ENCODE measurements around the gene LYZL1.
"Not testable (repeated sequence)": the region's sequence is repeated elsewhere in the genome, so short reads cannot be mapped to it uniquely, and the experiment has no call there.

Gene LYZL1

GRCh38 chr10:29343607-29344038, 54.8 kb downstream of the LYZL1 start:
- no peak for DNase-seq

GRCh38 chr10:29344073-29344820, 55.4 kb downstream of the LYZL1 start:
- DNase-seq, result no peak

- DNase-seq, result no peak
Observed at GRCh38 chr10:29345144-29345909, 56.5 kb downstream of the LYZL1 start.

- no peak for DNase-seq
Observed at GRCh38 chr10:29345910-29346209, 57.0 kb downstream of the LYZL1 start.

GRCh38 chr10:29346296-29347001, 57.6 kb downstream of the LYZL1 start:
- DNase-seq, result no peak

- DNase-seq, result no peak
Observed at GRCh38 chr10:29348836-29349235, 60.0 kb downstream of the LYZL1 start.

- DNase-seq, result no peak
Observed at GRCh38 chr10:29353305-29353704, 64.4 kb downstream of the LYZL1 start.

GRCh38 chr10:29353887-29354561, 65.2 kb downstream of the LYZL1 start:
- DNase-seq, result no peak

- no peak for DNase-seq
Observed at GRCh38 chr10:29355411-29355991, 66.6 kb downstream of the LYZL1 start.

- no peak for DNase-seq
Observed at GRCh38 chr10:29356931-29357330, 68.1 kb downstream of the LYZL1 start.

GRCh38 chr10:29358010-29358616, 69.2 kb downstream of the LYZL1 start:
- DNase-seq, result no peak

GRCh38 chr10:29360215-29360853, 71.5 kb downstream of the LYZL1 start:
- not testable (repeated sequence) for DNase-seq
